Small intestine (tissue), 7 donors: Measurements from ENCODE around the gene FAM193B. TPM values are rescaled to one million over a fixed set of nuclear protein-coding genes. Genes with fewer than 3 reads are reported as not detected.

ENCODE experiments used
- DNase-seq, 2 donors: peaks; one replicate each; pipeline versions ENCODE4 v3.0.0 to v3.0.0-alpha.2; 2013
- FAIRE-seq: peaks from 2 replicates; lab custom pipeline; 2012; peaks lifted over from hg19 to GRCh38; lab: Jason Lieb, UNC
- H3K27ac ChIP-seq, 3 donors: one replicate each; pipeline ENCODE4 v1.5.1; 2013; ENCODE audit warnings: low read length in 2 of 3, mild to moderate bottlenecking in 2 of 3, control low read depth in 1 of 3, inconsistent platforms in 1 of 3, low read depth in 1 of 3, moderate library complexity in 1 of 3
- H3K27me3 ChIP-seq, 3 donors: one replicate each; pipeline ENCODE4 v1.6.1; 2013; ENCODE audit warnings: low read length in 3 of 3, inconsistent platforms in 1 of 3; ENCODE audit not compliant: control insufficient read depth in 3 of 3, insufficient read depth in 3 of 3
- H3K36me3 ChIP-seq, 3 donors: one replicate each; pipeline ENCODE4 v1.6.1; 2013; ENCODE audit warnings: low read length in 3 of 3, inconsistent platforms in 1 of 3, low read depth in 1 of 3, mild to moderate bottlenecking in 1 of 3, moderate library complexity in 1 of 3; ENCODE audit not compliant: control insufficient read depth in 3 of 3, insufficient read depth in 2 of 3
- H3K4me1 ChIP-seq, 3 donors: one replicate each; pipeline ENCODE4 v1.6.1; 2013; ENCODE audit warnings: low read length in 2 of 3, inconsistent platforms in 1 of 3, low read depth in 1 of 3, mild to moderate bottlenecking in 1 of 3, moderate library complexity in 1 of 3; ENCODE audit not compliant: control insufficient read depth in 3 of 3, insufficient read depth in 2 of 3
- H3K4me3 ChIP-seq, 3 donors: one replicate each; pipeline ENCODE4 v1.5.1; 2013; ENCODE audit warnings: low read length in 3 of 3, control low read depth in 1 of 3, inconsistent platforms in 1 of 3, low read depth in 1 of 3, mild to moderate bottlenecking in 1 of 3, moderate library complexity in 1 of 3
- H3K9me3 ChIP-seq, 2 donors: one replicate each; pipeline ENCODE4 v1.6.1; 2013; ENCODE audit warnings: low read depth in 1 of 2, low read length in 1 of 2; ENCODE audit not compliant: control insufficient read depth in 2 of 2, insufficient read depth in 1 of 2
- WGBS, 3 donors: extraction: QIAGEN DNeasy Blood & Tissue Kit; methylation state at CpG; one replicate each; pipeline ENCODE4 v1.1.7; 2013; 5-methylcytosine and 5-hydroxymethylcytosine counted together
- polyA plus RNA-seq, 4 donors: library from polyadenylated mRNA; stranded (reverse) in 3 of 4; unstranded in 1 of 4; fragments of 200-250 nt in 3 of 4; fragments of 120-200 nt in 1 of 4; gene quantifications; one replicate each; pipeline versions ENCODE4 v1.2.1 to v1.2.3, GENCODE V29; 2013
- donor health status: healthy with polysubstance abuse.
- donor health status: control.
- donor health status: control.
- donor health status: Bipolar disorder and iron deficiency.
- donor health status: healthy.

Gene FAM193B
- polyA plus RNA-seq, 4 donors, result 68.7 to 336 (median 155) TPM

GRCh38 chr5:177496070-177496726, 58.2 kb downstream of the FAM193B start:
- DNase-seq, result peak in 1 of 2 donors; percentile 36
- Histone ChIP-seq H3K27ac (peak overlapping the region in 2 of 3 donors; percentile 76 to 83), H3K27me3 (peaks cover 0 to 20% (median 0%) of the 10 kb centered on the region in 3 donors), H3K36me3 (peaks cover 0 to 37% (median 0%) of the 10 kb centered on the region in 3 donors), H3K9me3 (no peaks in the 10 kb centered on the region), H3K4me3 (peak overlapping the region in 2 of 3 donors; percentile 54 to 60), H3K4me1 (peaks cover 0 to 20% (median 3%) of the 10 kb centered on the region in 3 donors)
- 37 to 40% (median 38%) methylated on average over 11 to 12 of the region's 12 CpGs for WGBS, 3 donors
- FAIRE-seq, result no peak

GRCh38 chr5:177495243-177496060, 58.9 kb downstream of the FAM193B start:
- H3K36me3 ChIP-seq, result peaks cover 0 to 45% (median 0%) of the 10 kb centered on the region in 3 donors
- peak overlapping the region in 1 of 3 donors; percentile 60 for H3K4me3 ChIP-seq
- WGBS, 3 donors, result 62 to 83% (median 74%) methylated on average over 14 of the region's 14 CpGs
- H3K27ac ChIP-seq, result peak overlapping the region in 2 of 3 donors; percentile 76 to 83
- H3K4me1 ChIP-seq, result peaks cover 0 to 15% (median 3%) of the 10 kb centered on the region in 3 donors
- DNase-seq (peak in 1 of 2 donors; percentile 42), FAIRE-seq (no peak)
- no peaks in the 10 kb centered on the region for H3K9me3 ChIP-seq
- H3K27me3 ChIP-seq, result peaks cover 0 to 20% (median 0%) of the 10 kb centered on the region in 3 donors

DNA sequence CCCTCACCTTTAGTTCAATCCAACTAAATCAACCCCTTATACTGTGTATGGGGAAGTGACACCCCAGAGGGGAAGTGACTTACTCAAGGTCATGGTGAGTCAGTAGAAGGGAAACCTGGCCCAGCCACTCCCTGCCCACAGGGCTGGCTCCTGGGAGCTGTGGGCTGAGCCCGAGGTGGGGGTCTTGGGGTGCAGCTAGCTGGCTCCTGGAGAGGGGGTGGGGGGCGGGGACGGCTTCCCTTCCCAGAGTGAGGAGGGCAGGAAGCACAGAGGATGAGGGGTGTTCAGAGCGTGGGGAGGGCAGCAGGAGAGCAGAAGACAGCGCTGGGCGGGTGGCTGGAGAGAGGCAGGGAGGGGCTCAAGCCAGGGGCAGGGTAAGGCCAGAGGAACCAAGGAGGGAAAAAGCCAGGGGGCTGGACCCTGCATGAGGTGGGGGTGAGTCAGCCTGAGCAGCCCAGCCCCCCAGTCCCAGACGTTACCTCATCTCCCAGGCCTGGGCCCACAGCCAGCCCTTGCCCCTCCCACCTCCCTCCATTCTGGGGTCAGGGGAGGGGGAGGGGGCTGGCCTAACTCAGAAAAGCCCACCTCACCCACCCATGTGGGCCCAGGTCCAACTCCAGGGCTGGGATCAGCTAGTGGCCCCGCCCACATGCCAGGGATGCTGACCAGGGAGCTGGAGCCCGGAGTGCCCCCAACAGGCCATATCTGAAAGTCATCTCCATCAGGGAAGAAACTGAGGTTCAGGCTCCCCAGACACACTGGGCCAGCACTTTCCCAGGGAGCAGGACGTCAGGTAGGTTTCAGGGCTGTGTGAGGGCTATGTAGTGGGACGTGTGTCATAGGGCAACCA, 59.8 kb downstream of the FAM193B start:
- Histone ChIP-seq H3K4me3 (peak overlapping the region in 1 of 3 donors; percentile 13), H3K27me3 (peaks cover 0 to 17% (median 0%) of the 10 kb centered on the region in 3 donors), H3K9me3 (no peaks in the 10 kb centered on the region), H3K27ac (peak overlapping the region in 2 of 3 donors; percentile 76 to 83), H3K4me1 (peaks cover 0 to 13% (median 3%) of the 10 kb centered on the region in 3 donors), H3K36me3 (peaks cover 0 to 53% (median 0%) of the 10 kb centered on the region in 3 donors)
- WGBS, 3 donors, result 38 to 78% (median 66%) methylated on average over 10 to 11 of the region's 11 CpGs
- DNase-seq (peak; percentile 38 to 41), FAIRE-seq (no peak)

DNA sequence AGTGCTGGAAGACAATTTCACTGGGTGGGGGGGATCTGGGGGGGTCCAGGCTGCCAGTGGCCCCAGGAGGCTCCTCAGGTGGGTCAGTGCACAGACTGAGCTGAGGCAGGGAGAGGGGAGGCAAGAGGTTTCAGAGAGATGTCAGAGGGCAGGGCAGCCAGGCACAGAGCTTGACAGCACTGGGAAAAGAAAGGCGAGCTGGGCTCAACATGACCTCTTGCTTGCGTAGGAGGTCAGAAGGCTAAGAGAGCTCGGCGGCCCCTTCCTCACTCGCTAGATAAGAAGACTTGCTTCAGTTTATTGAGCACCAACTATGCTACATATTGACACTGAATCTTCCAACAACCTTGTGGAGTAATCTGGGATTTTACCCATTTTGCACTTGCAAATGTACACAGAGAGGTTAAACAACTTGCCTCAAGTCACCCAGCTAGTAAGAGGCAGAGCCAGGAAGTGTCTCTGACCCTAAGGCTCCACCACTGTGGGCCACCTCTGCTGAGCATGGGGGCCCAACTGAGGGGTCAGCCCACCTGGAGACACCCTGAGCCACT, 60.5 kb downstream of the FAM193B start:
- WGBS, 3 donors, result 81 to 96% (median 93%) methylated on average over 5 of the region's 5 CpGs
- no peak overlapping the region for H3K4me3 ChIP-seq
- FAIRE-seq, result no peak
- peaks cover 0 to 12% (median 0%) of the 10 kb centered on the region in 3 donors for H3K27me3 ChIP-seq
- H3K4me1 ChIP-seq, result peaks cover 0 to 13% (median 3%) of the 10 kb centered on the region in 3 donors
- no peak for DNase-seq
- peak overlapping the region in 2 of 3 donors; percentile 53 for H3K27ac ChIP-seq
- H3K36me3 ChIP-seq, result peaks cover 0 to 60% (median 0%) of the 10 kb centered on the region in 3 donors
- H3K9me3 ChIP-seq, result no peaks in the 10 kb centered on the region

- Histone ChIP-seq H3K27ac (no peak overlapping the region), H3K9me3 (no peaks in the 10 kb centered on the region), H3K4me3 (no peak overlapping the region), H3K27me3 (peaks cover 0 to 2% (median 0%) of the 10 kb centered on the region in 3 donors), H3K36me3 (peaks cover 0 to 69% (median 0%) of the 10 kb centered on the region in 3 donors), H3K4me1 (peaks cover 0 to 6% (median 3%) of the 10 kb centered on the region in 3 donors)
- DNase-seq (no peak), FAIRE-seq (no peak)
- WGBS, 3 donors, result 77 to 82% (median 79%) methylated on average over 7 of the region's 7 CpGs
Measured at GRCh38 chr5:177492841-177493240, 61.5 kb downstream of the FAM193B start.

GRCh38 chr5:177491983-177492746, 62.2 kb downstream of the FAM193B start:
- Histone ChIP-seq H3K9me3 (no peaks in the 10 kb centered on the region), H3K36me3 (peaks cover 0 to 76% (median 0%) of the 10 kb centered on the region in 3 donors), H3K27me3 (no peaks in the 10 kb centered on the region), H3K4me3 (no peak overlapping the region), H3K4me1 (peaks cover 0 to 3% (median 3%) of the 10 kb centered on the region in 3 donors), H3K27ac (no peak overlapping the region)
- 92 to 95% (median 93%) methylated on average over 49 to 54 of the region's 54 CpGs for WGBS, 3 donors
- FAIRE-seq, result no peak
- DNase-seq, result no peak

DNA sequence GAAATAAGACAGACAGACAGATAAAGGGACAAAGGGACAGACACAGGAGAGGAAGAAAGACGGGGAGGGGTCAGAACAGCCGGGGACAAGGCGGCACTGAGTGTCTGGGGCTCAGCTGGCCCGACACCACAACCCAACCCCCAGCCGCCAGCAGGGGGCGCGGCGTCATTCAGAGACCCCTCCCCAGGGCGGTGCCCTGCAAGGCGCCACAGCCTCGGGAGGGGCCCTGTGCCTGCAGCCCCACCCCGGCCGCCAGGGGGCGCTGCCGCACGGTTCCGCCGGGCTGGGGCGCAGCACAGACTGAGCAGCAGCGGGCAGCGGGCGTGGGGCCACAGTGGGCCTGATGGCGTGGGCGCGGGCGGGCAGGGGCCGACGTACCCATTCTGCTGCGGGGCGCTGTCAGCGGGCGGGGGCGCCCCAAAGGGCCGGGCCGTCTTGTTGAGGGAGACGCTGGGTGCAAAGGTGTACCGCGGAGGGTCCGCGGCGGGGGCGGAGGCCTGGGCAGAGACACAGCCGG, 62.9 kb downstream of the FAM193B start:
- Histone ChIP-seq H3K9me3 (no peaks in the 10 kb centered on the region), H3K4me3 (no peak overlapping the region), H3K4me1 (peaks cover 0 to 3% (median 2%) of the 10 kb centered on the region in 3 donors), H3K27ac (no peak overlapping the region), H3K27me3 (no peaks in the 10 kb centered on the region), H3K36me3 (peaks cover 0 to 79% (median 0%) of the 10 kb centered on the region in 3 donors)
- DNase-seq (peak; percentile 28 to 37), FAIRE-seq (no peak)
- 68 to 85% (median 73%) methylated on average over 37 to 43 of the region's 43 CpGs for WGBS, 3 donors
